Peyer's patch (tissue), 4 donors: ENCODE measurements around the gene RAPGEF5.

Source experiments
- CTCF ChIP-seq, 6 experiments: fragments of 450-650 bp in 4 of 6; fragments of 200-600 bp in 2 of 6; sonication (generic) in 1 of 6; IDR thresholded peaks; one replicate each; pipeline ENCODE4 v1.5.1; 2017 to 2019; ENCODE audit warnings: antibody characterized with exemption in 6 of 6, mild to moderate bottlenecking in 3 of 6, moderate library complexity in 1 of 6
- POLR2A ChIP-seq, 2 donors: fragments of 450-650 bp; IDR thresholded peaks; one replicate each; pipeline ENCODE4 v1.5.1; 2017; ENCODE audit warnings: antibody characterized with exemption in 2 of 2, mild to moderate bottlenecking in 2 of 2, moderate library complexity in 2 of 2

GRCh38 chr7:22348379-22348778 lies 8.6 kb downstream of the RAPGEF5 start:
- TF ChIP-seq CTCF (IDR thresholded peaks at IDR 0.05) = no peak
- no peak for TF ChIP-seq POLR2A (IDR thresholded peaks at IDR 0.05)
